H1 (cell line): ENCODE results near the gene GSG1L. TPM values are rescaled to one million over a fixed set of nuclear protein-coding genes. Genes with fewer than 3 reads are reported as not detected.
A peak's percentile ranks its signal among the peaks of the same experiment; 100 is the strongest.

Experiments
- CTCF ChIA-PET: fragments of 300-600 bp; sonication (Branson Sonifier 250); formaldehyde crosslinking; loops from one replicate; lab custom pipeline; 2021; ENCODE audit not compliant: partially characterized antibody; lab: Charles Lee
- POLR2A ChIA-PET: fragments of 300-600 bp; sonication (Branson Sonifier 250); formaldehyde crosslinking; loops from one replicate; lab custom pipeline; 2021; ENCODE audit warnings: inconsistent platforms; ENCODE audit not compliant: partially characterized antibody; lab: Charles Lee
- DNase-seq, 2 experiments: peaks; one replicate each; pipeline versions ENCODE4 v3.0.0 to v3.0.0-alpha.2; 2010 to 2022; ENCODE audit warnings: low spot score in 2 of 2, low read depth in 1 of 2, mixed read lengths in 1 of 2
- FAIRE-seq: peaks from 2 replicates; lab custom pipeline; 2011; peaks lifted over from hg19 to GRCh38; lab: Jason Lieb, UNC
- H2AFZ ChIP-seq: 2 replicates; pipeline ENCODE4 v1.8.1; 2012; ENCODE audit warnings: low read length, inconsistent platforms
- H2AK5ac ChIP-seq: 2 replicates; pipeline ENCODE4 v1.6.1; 2013; ENCODE audit warnings: low read depth, low read length
- H2BK120ac ChIP-seq: replicated peaks from 2 replicates; pipeline ENCODE3; 2013; ENCODE audit warnings: low read depth, low read length, inconsistent platforms
- H2BK12ac ChIP-seq: 2 replicates; pipeline ENCODE4 v1.6.1; 2013; ENCODE audit warnings: low read depth, low read length
- H2BK15ac ChIP-seq: 2 replicates; pipeline ENCODE4 v1.6.1; 2013; ENCODE audit warnings: low read length
- H2BK20ac ChIP-seq: 2 replicates; pipeline ENCODE4 v1.6.1; 2013; ENCODE audit warnings: low read length
- H2BK5ac ChIP-seq: 2 replicates; pipeline ENCODE4 v1.6.1; 2013; ENCODE audit warnings: low read depth, low read length
- H3K14ac ChIP-seq: 2 replicates; pipeline ENCODE4 v1.6.1; 2013; ENCODE audit warnings: inconsistent platforms; ENCODE audit not compliant: insufficient read length
- H3K18ac ChIP-seq: 2 replicates; pipeline ENCODE4 v1.6.1; 2013; ENCODE audit warnings: low read length; ENCODE audit errors: extremely low read depth
- H3K23ac ChIP-seq: 2 replicates; pipeline ENCODE4 v1.6.1; 2013; ENCODE audit warnings: inconsistent platforms; ENCODE audit not compliant: insufficient read length
- H3K23me2 ChIP-seq: 2 replicates; pipeline ENCODE4 v1.6.1; 2013; ENCODE audit warnings: low read depth, low read length
- H3K27ac ChIP-seq: 2 replicates; pipeline ENCODE4 v1.6.1; 2011; ENCODE audit warnings: low read depth, low read length, inconsistent platforms
- H3K27me3 ChIP-seq, 4 experiments: replicated peaks in 1 of 4; 1 replicate in 1 of 4; 2 replicates in 3 of 4; pipeline versions ENCODE4 v1.6.1 to v1.8.1; 2011 to 2013; ENCODE audit warnings: low read length in 3 of 4, mild to moderate bottlenecking in 3 of 4, inconsistent platforms in 2 of 4, mixed read lengths in 2 of 4, moderate library complexity in 1 of 4; ENCODE audit not compliant: control insufficient read depth in 3 of 4, insufficient read depth in 3 of 4; ENCODE audit errors: extremely low read depth in 1 of 4
- H3K36me3 ChIP-seq, 4 experiments: 2 replicates each; pipeline versions ENCODE4 v1.6.1 to v1.8.1; 2011 to 2013; ENCODE audit warnings: mild to moderate bottlenecking in 4 of 4, low read length in 3 of 4, moderate library complexity in 2 of 4, control low read depth in 1 of 4, inconsistent platforms in 1 of 4; ENCODE audit not compliant: insufficient read depth in 4 of 4, control insufficient read depth in 2 of 4
- H3K4ac ChIP-seq: replicated peaks from 2 replicates; pipeline ENCODE3; 2013; ENCODE audit warnings: low read length, low read depth, mixed read lengths, inconsistent platforms; ENCODE audit not compliant: insufficient read length
- H3K4me1 ChIP-seq, 4 experiments: replicated peaks in 1 of 4; 1 replicate in 1 of 4; 2 replicates in 3 of 4; pipeline versions ENCODE4 v1.6.1 to v1.8.1; 2011 to 2013; ENCODE audit warnings: low read length in 3 of 4, inconsistent platforms in 2 of 4, mixed read lengths in 1 of 4; ENCODE audit not compliant: insufficient read depth in 4 of 4, control insufficient read depth in 3 of 4
- H3K4me2 ChIP-seq, 2 experiments: 2 replicates each; pipeline versions ENCODE4 v1.6.1 to v1.8.1; 2011 to 2013; ENCODE audit warnings: low read depth in 2 of 2, low read length in 2 of 2, control low read depth in 1 of 2, inconsistent platforms in 1 of 2, mild to moderate bottlenecking in 1 of 2; ENCODE audit not compliant: insufficient read depth in 1 of 2
- H3K4me3 ChIP-seq, 4 experiments: fragments of 200-600, 300-600 bp in 1 of 4; sonication (generic), shearing (Covaris generic), sonication (Bioruptor Twin) in 1 of 4; 2 replicates each; pipeline versions ENCODE4 v1.5.1 to v1.8.1; 2011 to 2016; ENCODE audit warnings: low read length in 4 of 4, low read depth in 3 of 4, control low read depth in 2 of 4, inconsistent platforms in 2 of 4, mild to moderate bottlenecking in 2 of 4, mixed read lengths in 1 of 4, moderate library complexity in 1 of 4; ENCODE audit not compliant: insufficient read depth in 2 of 4; ENCODE audit errors: extremely low read depth in 1 of 4
- H3K56ac ChIP-seq: replicated peaks from 2 replicates; pipeline ENCODE3; 2013; ENCODE audit warnings: low read depth, mild to moderate bottlenecking, mixed read lengths, low read length, inconsistent platforms; ENCODE audit not compliant: insufficient read length
- H3K79me1 ChIP-seq: 2 replicates; pipeline ENCODE4 v1.6.1; 2013; ENCODE audit warnings: low read depth, low read length, control low read depth
- H3K79me2 ChIP-seq, 2 experiments: 2 replicates each; pipeline versions ENCODE4 v1.6.1 to v1.8.1; 2012 to 2013; ENCODE audit warnings: low read length in 2 of 2, mild to moderate bottlenecking in 2 of 2, inconsistent platforms in 1 of 2; ENCODE audit not compliant: insufficient read depth in 2 of 2, control insufficient read depth in 1 of 2
- H3K9ac ChIP-seq, 4 experiments: replicated peaks in 1 of 4; 1 replicate in 1 of 4; 2 replicates in 3 of 4; pipeline versions ENCODE4 v1.6.1 to v1.8.1; 2011 to 2013; ENCODE audit warnings: low read depth in 3 of 4, low read length in 3 of 4, control low read depth in 2 of 4, mild to moderate bottlenecking in 2 of 4, moderate library complexity in 2 of 4, inconsistent platforms in 1 of 4; ENCODE audit errors: extremely low read depth in 1 of 4
- H3K9me3 ChIP-seq, 2 experiments: 2 replicates each; pipeline versions ENCODE4 v1.6.1 to v1.8.1; 2012 to 2013; ENCODE audit warnings: mild to moderate bottlenecking in 2 of 2, moderate library complexity in 2 of 2, control low read depth in 1 of 2, inconsistent platforms in 1 of 2, low read depth in 1 of 2, low read length in 1 of 2, mixed read lengths in 1 of 2; ENCODE audit not compliant: insufficient read depth in 2 of 2
- H4K20me1 ChIP-seq, 2 experiments: replicated peaks in 1 of 2; 2 replicates each; pipeline versions ENCODE3 to v1.8.1; 2011 to 2013; ENCODE audit warnings: inconsistent platforms in 2 of 2, low read length in 2 of 2, mild to moderate bottlenecking in 1 of 2; ENCODE audit not compliant: insufficient read depth in 2 of 2, control insufficient read depth in 1 of 2
- H4K5ac ChIP-seq: 2 replicates; pipeline ENCODE4 v1.6.1; 2013; ENCODE audit warnings: low read length, low read depth, mixed read lengths, inconsistent platforms; ENCODE audit not compliant: insufficient read length
- H4K8ac ChIP-seq: 2 replicates; pipeline ENCODE4 v1.8.0; 2013; ENCODE audit warnings: mild to moderate bottlenecking, moderate library complexity, low read length, inconsistent platforms; ENCODE audit not compliant: insufficient read depth; ENCODE audit errors: extremely low read depth
- H4K91ac ChIP-seq: replicated peaks from 2 replicates; pipeline ENCODE3; 2013; ENCODE audit warnings: low read length, mixed read lengths, inconsistent platforms; ENCODE audit not compliant: insufficient read length
- BACH1 ChIP-seq: IDR thresholded peaks from 2 replicates; pipeline ENCODE4 v1.6.1; 2012; ENCODE audit warnings: low read length, improper control_type of control experiment
- BRCA1 ChIP-seq: IDR thresholded peaks from 2 replicates; pipeline ENCODE4 v1.6.1; 2012; ENCODE audit warnings: low read depth, low read length, improper control_type of control experiment
- CBX8 ChIP-seq: fragments of 300-800, 300-1000 bp; sonication (generic); IDR thresholded peaks from 2 replicates; pipeline ENCODE4 v1.7.1; 2016; ENCODE audit warnings: low read depth, low read length, borderline replicate concordance
- CHD2 ChIP-seq: IDR thresholded peaks from 2 replicates; pipeline ENCODE4 v1.6.1; 2012; ENCODE audit warnings: low read length, improper control_type of control experiment
- MAX ChIP-seq: IDR thresholded peaks from 2 replicates; pipeline ENCODE4 v1.6.1; 2012; ENCODE audit warnings: inconsistent platforms
- POLR2AphosphoS5 ChIP-seq: IDR thresholded peaks from 2 replicates; pipeline ENCODE4 v1.6.1; 2011; ENCODE audit warnings: low read depth, low read length
- SIRT6 ChIP-seq: IDR thresholded peaks from one replicate; pipeline ENCODE4 v1.7.1; 2012; ENCODE audit warnings: low read length, inconsistent platforms
- SP1 ChIP-seq: IDR thresholded peaks from 2 replicates; pipeline ENCODE4 v1.6.1; 2011; ENCODE audit warnings: low read depth, low read length
- SP4 ChIP-seq: IDR thresholded peaks from 2 replicates; pipeline ENCODE4 v1.6.1; 2012; ENCODE audit warnings: low read length, inconsistent platforms
- SRF ChIP-seq: IDR thresholded peaks from 2 replicates; pipeline ENCODE4 v1.6.1; 2011; ENCODE audit warnings: mild to moderate bottlenecking, low read depth, low read length, moderate library complexity
- TEAD4 ChIP-seq: IDR thresholded peaks from 2 replicates; pipeline ENCODE4 v1.6.1; 2012; ENCODE audit warnings: low read depth, low read length, inconsistent platforms, mixed read lengths
- USF2 ChIP-seq: IDR thresholded peaks from 2 replicates; pipeline ENCODE4 v1.6.1; 2011; ENCODE audit warnings: low read length, improper control_type of control experiment
- WGBS, 2 experiments: shearing (Covaris generic) in 1 of 2; methylation state at CpG; one replicate each; pipeline versions ENCODE4 v1.1.6 to v1.1.7; 2013 to 2015; ENCODE audit warnings: low lambda C conversion rate in 2 of 2, mixed read lengths in 2 of 2, inconsistent platforms in 1 of 2, low coverage in 1 of 2, missing lambda C conversion rate in 1 of 2; ENCODE audit not compliant: insufficient replicate concordance in 2 of 2, insufficient coverage in 1 of 2, insufficient read length in 1 of 2; ENCODE audit errors: extremely low coverage in 1 of 2, missing lambda C conversion rate in 1 of 2; 5-methylcytosine and 5-hydroxymethylcytosine counted together
- polyA plus RNA-seq, 7 experiments: library from polyadenylated mRNA; depleted of rRNA in 3 of 7; stranded (reverse) in 5 of 7; unstranded in 2 of 7; fragments of >200 nt in 5 of 7; fragments of 200-250 nt in 2 of 7; gene quantifications; 1 replicate in 5 of 7; 2 replicates in 1 of 7; 4 replicates in 1 of 7; pipeline versions ENCODE4 v1.2.1 to v1.2.3, GENCODE V29; 2011 to 2013; ENCODE audit warnings: missing spikeins in 2 of 7, mixed read lengths in 2 of 7
- total RNA-seq: library from RNA; stranded (reverse); fragmentation: NEBNext Ultra II Directional; extraction: Animal tissue kit (Norgen Biotek cat#: 25700); gene quantifications from 2 replicates; pipeline ENCODE4 v1.2.1, GENCODE V29; 2021

GSG1L gene
- total and polyA plus RNA-seq, 2 of the 8 experiments (the other 6 are each of a cell fraction or from before 2014, with no cell fraction given) = 0.71 to 1.1 TPM

GRCh38 chr16:28092721-28093384 lies 29.3 kb upstream of the GSG1L start:
- H3K23me2 ChIP-seq = peaks cover 13% of the 10 kb centered on the region; the same call in 1 of the 2 replicates
- H2BK15ac ChIP-seq = no peak overlapping the region
- peaks cover 0 to 4% (median 2%) of the 10 kb centered on the region in 4 experiments; a peak in 5 of 8 replicates for H3K36me3 ChIP-seq
- H4K91ac ChIP-seq = no peak overlapping the region
- no peak overlapping the region for H2BK12ac ChIP-seq
- peaks cover 0 to 26% (median 12%) of the 10 kb centered on the region in 4 experiments; a peak in 6 of 7 replicates for H3K4me1 ChIP-seq
- no peak overlapping the region; the same call in 1 of the 2 replicates for H4K8ac ChIP-seq
- POLR2A ChIA-PET = interaction anchor here (0.6 to 3.5 kb wide), 5 partner anchors 12 to 162 kb away, joined by 3 to 15 read pairs (median 3); no protein-coding TSS in a partner anchor
- H3K9me3 ChIP-seq = no peaks in the 10 kb centered on the region
- no peak overlapping the region for H2AFZ ChIP-seq
- H3K27ac ChIP-seq = peak overlapping the region; percentile 54; the same call in 1 of the 2 replicates
- H2BK5ac ChIP-seq = peak overlapping the region; percentile 77
- H3K23ac ChIP-seq = no peak overlapping the region
- H2BK120ac ChIP-seq = no peak overlapping the region
- peaks cover 0 to 12% of the 10 kb centered on the region in 2 experiments for H4K20me1 ChIP-seq
- H2BK20ac ChIP-seq = no peak overlapping the region
- H3K9ac ChIP-seq = no peak overlapping the region
- peak overlapping the region; percentile 48 for H3K18ac ChIP-seq
- H3K79me2 ChIP-seq = no peaks in the 10 kb centered on the region
- H3K56ac ChIP-seq = no peak overlapping the region
- H3K27me3 ChIP-seq = no peaks in the 10 kb centered on the region
- H4K5ac ChIP-seq = no peak overlapping the region
- WGBS, 2 experiments = 52% methylated on average over 17 of the region's 17 CpGs; no CpG with 5 or more reads in 1 of the 2 experiments
- H3K4ac ChIP-seq = no peak overlapping the region
- no peak overlapping the region for H3K14ac ChIP-seq
- H3K4me3 ChIP-seq = peak overlapping the region in 1 of 4 experiments; percentile 34; a peak in 4 of 8 replicates
- FAIRE-seq (no peak), DNase-seq (peak in 1 of 2 experiments; percentile 59)
- H3K79me1 ChIP-seq = peaks cover 4% of the 10 kb centered on the region; the same call in 1 of the 2 replicates
- CTCF ChIA-PET = interaction anchor here (0.7 to 4.2 kb wide), 12 partner anchors 8 to 1637 kb away, joined by 3 to 27 read pairs (median 4); no protein-coding TSS in a partner anchor
- H3K4me2 ChIP-seq = peak overlapping the region; percentile 56 to 69
- no peak overlapping the region for H2AK5ac ChIP-seq
- TF ChIP-seq SP4 = no peak
- TF ChIP-seq TEAD4 = no peak
- TF ChIP-seq POLR2AphosphoS5 = no peak
- TF ChIP-seq BRCA1 = no peak
- no peak for TF ChIP-seq MAX
- TF ChIP-seq SIRT6 = no peak
- TF ChIP-seq SRF = no peak
- TF ChIP-seq CHD2 = no peak
- TF ChIP-seq CBX8 = no peak
- TF ChIP-seq SP1 = no peak
- TF ChIP-seq BACH1 = no peak
- TF ChIP-seq USF2 = no peak
